Measurements from ENCODE around the gene OLIG3.

Gene OLIG3

DNA sequence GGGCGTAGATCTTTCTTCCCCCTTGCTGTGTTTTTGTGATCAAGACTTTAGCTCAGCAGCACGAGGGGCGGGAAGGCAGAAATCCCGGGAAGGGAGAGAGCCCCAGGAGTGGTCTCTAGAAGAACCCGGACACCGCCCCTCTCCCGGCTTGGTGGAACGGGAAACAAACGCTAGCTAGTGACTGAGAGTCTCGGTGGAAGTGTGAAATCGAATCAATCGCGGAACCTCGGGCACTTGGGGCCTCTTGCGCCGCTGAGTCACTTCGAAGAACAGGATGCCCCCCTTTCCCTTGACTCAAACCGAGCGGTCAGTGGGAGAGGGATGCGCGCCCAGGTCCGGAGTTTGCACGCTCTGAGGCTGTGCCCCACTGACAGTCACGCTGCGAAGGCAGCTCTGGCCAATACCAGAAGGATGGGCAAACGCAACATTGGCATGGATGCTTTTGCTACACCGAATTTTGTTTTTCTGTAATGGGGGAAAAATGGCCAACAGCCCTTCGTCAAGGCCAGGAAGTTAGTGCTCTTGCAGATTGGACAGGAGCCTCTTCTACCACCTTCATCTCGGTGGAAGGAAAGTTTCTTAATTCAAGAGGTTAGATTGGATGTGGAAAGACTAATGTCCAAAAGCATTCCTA lies 1.6 kb upstream of the OLIG3 start:
- DNase-seq: no peak

GRCh38 chr6:137494988-137495702 lies 951 bp upstream of the OLIG3 start:
- DNase-seq: no peak

DNA sequence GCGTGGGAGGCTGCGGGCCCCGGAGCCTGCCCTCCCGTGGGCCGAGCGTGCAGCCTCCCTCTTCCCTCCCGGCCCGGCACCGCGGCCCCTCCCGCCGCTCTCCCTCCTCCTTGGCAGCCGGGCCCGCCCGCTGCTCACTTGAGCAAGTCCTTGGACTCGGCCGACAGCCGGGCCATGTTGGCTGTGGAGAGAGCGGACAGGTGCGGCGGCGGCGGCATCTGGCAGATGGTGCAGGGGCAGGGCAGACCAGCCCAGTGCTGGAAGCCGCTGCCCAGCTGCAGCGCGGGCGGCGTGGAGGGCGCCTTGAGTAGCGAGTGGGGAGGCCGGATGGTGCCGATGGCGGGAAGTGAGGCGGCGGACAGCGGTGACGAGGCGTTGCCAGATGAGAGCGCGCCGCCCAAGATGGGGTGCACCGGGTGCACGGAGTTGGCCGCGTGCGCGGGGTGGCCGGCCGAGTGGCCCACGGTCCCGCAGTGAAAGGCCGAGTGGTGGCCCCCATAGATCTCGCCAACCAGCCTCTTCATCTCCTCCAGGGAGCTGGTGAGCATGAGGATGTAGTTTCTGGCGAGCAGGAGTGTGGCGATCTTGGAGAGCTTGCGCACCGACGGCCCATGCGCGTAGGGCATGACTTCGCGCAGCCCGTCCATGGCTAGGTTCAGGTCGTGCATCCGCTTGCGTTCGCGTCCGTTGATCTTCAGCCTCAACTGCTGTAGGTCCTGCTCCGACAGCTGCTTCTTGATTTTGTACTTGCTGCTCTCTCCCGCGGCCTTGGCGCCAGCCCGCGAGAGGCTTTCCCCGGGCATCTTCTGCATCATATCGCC lies 766 bp downstream of the OLIG3 start:
- no peak for DNase-seq

- no peak for DNase-seq
Measured at GRCh38 chr6:137492289-137493217, 1.6 kb downstream of the OLIG3 start.

- no peak for DNase-seq
Measured at GRCh38 chr6:137491478-137491877, 2.7 kb downstream of the OLIG3 start.

- no peak for DNase-seq
Measured at GRCh38 chr6:137490961-137491360, 3.2 kb downstream of the OLIG3 start.

- no peak for DNase-seq
Measured at GRCh38 chr6:137490006-137490905, 3.9 kb downstream of the OLIG3 start.

GRCh38 chr6:137489046-137490005 lies 4.9 kb downstream of the OLIG3 start:
- no peak for DNase-seq

- DNase-seq: no peak
Measured at GRCh38 chr6:137488150-137489045, 5.8 kb downstream of the OLIG3 start.

DNA sequence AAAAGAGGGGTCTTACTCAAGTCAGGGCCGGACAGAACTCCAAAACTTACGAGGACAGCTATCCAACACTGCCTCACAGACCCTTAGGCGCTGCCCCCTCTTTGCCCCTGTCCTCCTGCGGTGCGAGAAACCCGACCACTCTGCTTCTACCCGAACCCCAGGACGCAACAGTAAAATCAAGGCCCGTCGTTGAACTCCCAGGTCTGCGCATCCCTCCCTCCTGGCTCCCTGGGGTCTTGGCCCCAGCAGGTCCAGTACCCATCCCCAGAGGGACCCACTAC lies 6.4 kb downstream of the OLIG3 start:
- no peak for DNase-seq

DNA sequence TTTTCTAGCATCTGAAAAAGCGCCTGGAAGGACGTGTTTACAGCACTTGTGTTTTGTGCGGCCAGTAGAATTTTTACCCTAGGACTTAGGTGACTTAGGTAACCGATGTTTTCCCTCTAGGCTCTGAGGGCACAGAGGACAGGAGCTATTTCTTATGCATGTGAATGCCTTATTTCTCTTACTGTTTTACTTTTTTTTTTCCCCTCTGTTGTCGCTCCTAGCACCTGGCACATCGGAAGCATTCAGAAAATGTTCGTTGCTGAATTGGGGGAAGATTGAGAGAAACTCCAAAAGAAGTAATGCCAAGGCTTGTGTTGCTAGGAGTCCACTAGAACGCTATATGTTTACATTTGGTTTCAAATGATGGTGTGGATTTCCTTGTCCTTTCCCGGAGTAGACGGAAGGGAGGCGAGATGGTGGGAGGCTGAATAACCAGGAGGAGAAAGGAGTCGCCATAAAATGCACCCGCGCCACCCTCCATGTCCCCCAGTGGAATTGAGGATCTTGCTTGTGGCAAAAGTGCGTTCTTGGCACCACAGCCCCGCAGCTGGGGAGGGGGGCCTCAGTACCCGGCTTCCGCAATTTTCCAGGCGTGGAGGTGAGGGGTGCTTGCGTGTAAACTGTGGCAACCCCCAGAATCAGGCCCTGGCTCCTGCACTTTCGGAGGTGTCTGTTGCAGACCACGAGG lies 6.9 kb downstream of the OLIG3 start:
- DNase-seq: no peak

DNA sequence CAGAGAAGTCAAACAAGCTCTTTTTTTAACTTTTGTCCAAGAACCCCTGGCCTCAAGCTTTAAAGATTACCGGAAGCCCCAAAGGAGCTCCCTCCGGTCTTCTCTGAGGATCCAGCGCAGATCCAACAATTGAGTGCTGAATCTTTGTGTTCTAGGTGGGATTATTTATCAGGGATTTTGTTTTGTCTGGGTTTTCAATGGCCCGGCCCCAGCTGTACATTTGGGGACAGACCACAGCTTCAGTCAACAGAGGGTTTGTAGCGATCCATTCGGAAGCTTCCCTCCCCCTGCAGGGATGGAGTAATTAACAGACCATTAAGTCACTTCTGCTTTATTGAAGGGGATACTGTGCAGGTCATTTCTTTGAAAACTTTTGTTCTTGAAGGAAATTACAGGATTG lies 7.8 kb downstream of the OLIG3 start:
- no peak for DNase-seq

DNA sequence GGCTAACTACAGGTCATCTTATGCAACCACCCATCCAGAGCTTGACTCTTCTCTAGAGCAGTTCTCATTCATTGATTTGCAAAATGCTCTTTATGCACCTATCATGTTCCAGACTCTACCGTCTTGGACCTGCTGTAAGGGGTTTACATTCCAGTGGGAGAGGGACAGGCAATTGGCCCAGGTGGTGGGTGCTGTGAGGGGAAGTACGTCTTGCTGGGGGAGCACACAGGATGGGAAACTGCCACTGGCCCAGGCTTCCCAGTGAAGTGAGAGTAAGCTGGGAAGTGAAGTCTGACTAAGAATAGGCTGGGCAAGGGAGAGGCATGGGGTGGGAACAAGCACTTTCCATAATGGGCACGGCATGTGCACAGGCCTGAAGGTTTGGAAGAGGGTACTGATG lies 13.8 kb downstream of the OLIG3 start:
- no peak for DNase-seq

GRCh38 chr6:137475103-137475502 lies 19.1 kb downstream of the OLIG3 start:
- DNase-seq: no peak

GRCh38 chr6:137473598-137473997 lies 20.6 kb downstream of the OLIG3 start:
- DNase-seq: no peak

GRCh38 chr6:137472641-137473137 lies 21.5 kb downstream of the OLIG3 start:
- no peak for DNase-seq

DNA sequence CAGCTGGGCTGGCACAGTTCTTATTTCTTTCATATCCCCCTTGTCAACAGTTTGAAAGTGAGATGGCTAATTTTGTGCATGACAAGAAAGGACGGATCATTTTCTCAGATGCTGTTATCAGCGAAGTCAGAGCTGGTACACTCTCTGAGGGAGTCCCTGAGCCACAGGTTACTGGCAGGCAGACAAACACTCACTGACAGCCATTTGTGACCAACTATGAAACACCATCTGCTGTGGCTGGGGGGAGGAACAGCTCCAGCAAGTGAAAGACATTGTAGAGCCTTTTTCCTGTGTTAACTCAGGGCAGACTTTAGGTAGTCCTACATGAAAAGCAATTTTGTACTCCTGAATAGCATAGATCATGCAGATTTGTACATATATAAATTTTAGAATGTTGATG lies 22.2 kb downstream of the OLIG3 start:
- no peak for DNase-seq

DNA sequence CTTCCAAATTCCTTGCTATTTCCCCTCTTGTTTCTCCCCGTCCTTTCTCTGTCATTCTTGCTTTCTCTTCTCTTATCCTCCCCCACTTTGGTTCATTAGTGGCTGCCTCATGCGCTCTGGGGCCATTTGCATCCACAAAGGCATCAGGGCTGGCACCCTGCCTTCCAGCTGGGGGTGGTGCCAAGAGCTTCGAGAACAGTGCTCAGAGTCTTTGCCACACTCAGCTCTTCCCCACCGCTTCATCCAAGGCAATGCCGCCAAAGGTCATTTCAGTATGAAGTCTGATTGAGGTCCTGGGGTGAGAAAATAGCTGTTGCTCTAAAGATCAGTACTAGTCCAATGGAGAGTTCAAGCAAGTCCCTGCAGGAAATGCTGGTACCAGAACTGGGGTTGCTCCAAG lies 22.7 kb downstream of the OLIG3 start:
- DNase-seq: no peak

DNA sequence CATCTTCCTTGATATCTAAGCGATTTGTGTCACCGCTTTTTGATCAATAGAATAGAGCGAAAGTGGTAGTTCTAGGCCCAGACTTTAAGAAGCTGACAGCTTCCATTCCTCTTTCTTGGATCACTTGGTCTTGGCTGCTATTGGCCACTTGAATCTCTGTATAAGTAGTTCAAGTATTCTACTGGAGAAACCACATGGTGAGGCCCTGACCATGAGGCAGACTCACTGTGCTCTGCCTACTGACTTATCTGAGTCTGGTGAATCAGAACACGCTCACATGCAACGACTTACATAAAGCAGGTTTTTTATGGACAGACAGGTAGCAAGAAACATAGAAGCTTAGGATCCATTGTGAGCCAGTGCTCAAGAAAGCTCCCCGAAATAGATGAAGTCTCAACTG lies 27.0 kb downstream of the OLIG3 start:
- no peak for DNase-seq
